Fibroblast of mammary gland (primary cell): Measurements from ENCODE around the gene MACF1.
"Not testable (repeated sequence)": the region's sequence is repeated elsewhere in the genome, so short reads cannot be mapped to it uniquely, and the experiment has no call there.

ENCODE experiments used
- DNase-seq: peaks from one replicate; pipeline ENCODE4 v3.0.0-alpha.2; 2010; ENCODE audit warnings: low read depth
- H3K4me3 ChIP-seq: 2 replicates; pipeline ENCODE4 v1.5.1; 2011; ENCODE audit warnings: low read depth, mild to moderate bottlenecking, low read length, moderate library complexity; ENCODE audit not compliant: control insufficient read depth
- CTCF ChIP-seq: conservative IDR thresholded peaks from 2 replicates; pipeline ENCODE4 v1.5.1; 2011; ENCODE audit warnings: low read depth, low read length, inconsistent platforms; ENCODE audit not compliant: control insufficient read depth, insufficient read depth

The MACF1 gene

GRCh38 chr1:39499668-39500067, 295.2 kb downstream of the MACF1 start:
- TF ChIP-seq CTCF = no peak
- no peak overlapping the region for H3K4me3 ChIP-seq
- DNase-seq = no peak

DNA sequence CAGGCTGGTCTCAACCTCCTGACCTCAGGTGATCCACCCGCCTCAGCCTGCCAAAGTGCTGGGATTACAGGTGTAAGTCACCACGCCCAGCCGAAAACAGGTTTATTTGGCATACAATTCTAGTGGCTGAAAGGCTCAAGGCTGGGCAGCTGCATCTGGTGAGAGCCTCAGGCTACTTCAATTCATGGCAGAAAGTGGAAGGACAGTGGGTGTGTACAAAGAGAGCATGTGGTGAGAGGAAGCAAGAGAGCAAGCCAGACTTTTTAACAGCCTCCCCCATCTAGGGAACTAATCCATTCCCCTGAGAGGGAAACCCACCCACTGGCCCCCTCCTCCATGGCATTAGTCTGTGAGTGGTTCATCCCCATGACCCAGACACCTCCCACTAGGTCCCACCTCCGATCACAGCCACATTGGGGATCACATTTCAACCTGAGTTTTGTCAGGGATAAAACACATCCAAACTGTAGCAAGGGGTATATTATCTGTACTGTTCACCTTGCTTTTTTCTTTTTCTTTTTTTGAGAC, 296.4 kb downstream of the MACF1 start:
- no peak for DNase-seq
- no peak for TF ChIP-seq CTCF

DNA sequence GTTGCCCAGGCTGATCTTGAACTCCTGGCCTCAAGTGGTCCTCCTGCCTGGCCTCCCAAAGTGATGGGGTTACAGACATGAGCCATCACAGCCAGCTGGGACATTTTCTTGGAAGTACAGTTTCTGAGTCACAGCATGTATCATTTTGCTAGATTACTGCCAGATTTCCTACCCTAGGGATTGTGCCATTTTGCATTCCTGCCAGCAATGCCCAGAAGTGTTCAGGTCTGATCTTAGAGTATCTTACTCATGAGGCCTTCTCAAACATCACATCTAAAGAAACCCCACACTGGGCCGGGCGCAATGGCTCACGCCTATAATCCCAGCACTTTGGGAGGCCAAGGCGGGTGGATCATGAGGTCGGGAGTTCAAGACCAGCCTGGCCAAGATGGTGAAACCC, 297.2 kb downstream of the MACF1 start:
- no peak for TF ChIP-seq CTCF
- H3K4me3 ChIP-seq = no peak overlapping the region
- DNase-seq = peak; percentile 90

More for the DNA sequence above, 296.4 kb downstream of the MACF1 start:
- no peak overlapping the region for H3K4me3 ChIP-seq

- not testable (repeated sequence) for H3K4me3 ChIP-seq, DNase-seq
Measured at GRCh38 chr1:39504436-39504835, 299.9 kb downstream of the MACF1 start.

- no peak for TF ChIP-seq CTCF
- DNase-seq = no peak
Measured at GRCh38 chr1:39505289-39505688, 300.8 kb downstream of the MACF1 start.

DNA sequence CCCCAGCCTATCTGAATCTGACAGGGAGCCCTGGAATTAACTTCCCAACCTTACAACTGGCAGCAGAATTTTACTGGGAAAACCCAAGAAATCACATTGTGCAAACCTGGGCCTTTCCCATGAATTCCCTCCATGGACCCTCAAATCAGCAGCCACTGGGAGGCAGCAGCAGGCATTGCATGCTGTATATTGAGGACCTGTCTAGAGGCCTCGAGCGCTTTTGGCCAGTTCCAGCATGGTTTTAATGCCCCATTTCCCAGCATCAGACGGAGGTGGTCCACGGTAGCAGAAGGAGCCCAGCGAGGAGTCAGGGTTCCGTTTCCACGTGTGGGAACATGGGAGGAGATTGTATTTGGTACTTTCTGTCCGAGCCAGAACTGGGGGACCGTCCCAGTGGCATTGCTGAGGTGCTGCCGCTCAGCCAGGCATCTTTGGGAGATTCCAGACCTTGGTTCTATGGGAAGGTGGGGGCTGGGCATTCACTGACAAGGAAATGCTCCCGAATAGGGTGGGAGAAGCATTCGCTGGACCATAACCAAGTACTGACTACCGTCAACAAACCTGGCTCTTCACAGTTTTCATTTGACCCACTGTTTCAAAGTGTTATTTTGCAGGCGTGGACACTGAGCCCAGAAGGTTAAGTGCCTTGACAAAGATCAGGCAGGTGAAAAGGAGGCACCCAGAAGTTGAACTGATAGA, 302.9 kb downstream of the MACF1 start:
- H3K4me3 ChIP-seq = no peak overlapping the region
- peak; percentile 42 for TF ChIP-seq CTCF
- no peak for DNase-seq

More at GRCh38 chr1:39505289-39505688, 300.8 kb downstream of the MACF1 start:
- H3K4me3 ChIP-seq = no peak overlapping the region

DNA sequence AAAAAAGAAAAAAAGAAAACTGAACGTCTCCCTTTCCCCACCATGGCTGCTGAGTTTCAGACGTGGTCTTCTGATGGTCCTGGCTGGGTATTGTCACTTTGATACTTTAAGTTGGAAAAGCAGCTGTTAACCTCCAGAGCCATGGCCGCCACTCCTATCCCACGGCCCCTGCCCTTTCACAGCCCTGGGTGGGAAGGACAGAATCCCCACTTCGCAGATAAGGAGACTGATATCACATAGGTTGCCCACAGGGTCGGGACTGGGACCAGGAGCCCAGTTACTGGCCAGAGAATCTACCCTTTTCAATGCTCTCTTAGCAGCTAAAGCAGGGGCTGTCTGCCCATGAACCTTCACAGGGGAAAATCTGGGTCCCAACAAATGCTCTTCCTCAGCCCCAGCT, 303.8 kb downstream of the MACF1 start:
- TF ChIP-seq CTCF = no peak
- no peak overlapping the region for H3K4me3 ChIP-seq

More for the DNA sequence above, 303.8 kb downstream of the MACF1 start:
- no peak for DNase-seq
